ENCODE measurements around the gene SORBS2.

SORBS2 gene

DNA sequence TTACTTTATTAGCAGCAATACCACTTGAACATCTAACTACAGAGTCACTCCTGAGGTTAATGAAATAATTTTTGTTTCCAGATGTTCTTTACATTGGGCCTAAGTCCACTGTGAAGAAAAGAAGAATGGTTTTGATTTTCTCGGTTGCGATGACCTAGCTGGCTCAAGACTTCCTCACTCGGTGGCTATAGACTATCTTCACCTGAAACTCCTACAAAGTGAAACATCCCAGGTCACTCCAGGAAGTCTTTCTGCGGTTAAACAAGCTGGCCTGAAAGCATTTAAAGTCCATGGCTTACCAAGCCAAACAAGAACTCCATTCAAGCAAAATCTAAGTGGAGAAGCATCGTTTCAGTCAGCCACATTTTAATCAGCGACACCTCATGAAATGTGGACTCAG lies 13.7 kb upstream of the SORBS2 start:
- no peak for DNase-seq (ENCODE audit: low read depth)
- no peak overlapping the region for H3K4me3 ChIP-seq (ENCODE audit: low read depth, low read length)
- no peak for TF ChIP-seq CTCF (conservative IDR thresholded peaks at IDR 0.05; ENCODE audit: low read depth, low read length)

DNA sequence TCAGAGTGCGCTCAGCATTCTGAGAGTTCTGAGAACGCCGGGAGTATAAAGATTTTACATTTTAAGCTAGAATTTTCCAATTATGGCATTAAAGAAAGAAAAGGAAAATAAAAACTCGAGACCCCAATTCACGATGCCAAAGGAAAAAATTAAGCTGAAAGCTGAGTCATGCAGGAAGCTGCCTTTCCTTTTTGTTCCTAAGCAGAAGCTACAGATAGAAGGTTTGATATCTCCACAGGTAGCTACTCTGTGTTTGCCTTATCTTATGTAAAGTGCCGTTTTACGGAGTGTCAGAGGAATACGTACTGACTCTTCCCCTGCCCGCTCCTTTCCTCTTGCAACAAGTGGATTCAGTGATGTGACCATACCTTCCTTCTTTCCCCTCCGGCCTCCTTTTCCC lies 10.8 kb upstream of the SORBS2 start:
- no peak overlapping the region for H3K4me3 ChIP-seq (ENCODE audit: low read depth, low read length)
- no peak for DNase-seq (ENCODE audit: low read depth)
- TF ChIP-seq CTCF (conservative IDR thresholded peaks at IDR 0.05; ENCODE audit: low read depth, low read length): no peak

DNA sequence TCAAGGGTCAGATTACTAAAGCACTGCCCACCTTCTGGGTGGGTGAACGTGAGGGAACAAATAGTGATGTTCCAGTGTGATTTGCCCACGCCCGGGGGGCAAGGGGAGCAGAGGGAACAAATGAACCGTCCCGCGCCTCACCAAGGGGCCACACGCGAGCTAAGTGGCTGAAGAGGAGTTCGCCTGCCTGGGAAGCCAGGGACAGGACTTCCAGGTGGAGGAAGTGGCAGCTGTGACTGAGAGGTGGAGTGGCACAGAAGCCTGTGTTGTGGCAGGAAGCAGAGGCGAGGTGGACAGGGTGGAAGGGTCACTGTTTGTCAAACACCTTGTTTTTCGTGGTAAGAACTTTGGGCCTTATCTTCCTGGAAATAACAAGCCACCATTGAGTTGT lies 9.0 kb upstream of the SORBS2 start:
- TF ChIP-seq CTCF (conservative IDR thresholded peaks at IDR 0.05; ENCODE audit: low read depth, low read length): no peak
- no peak for DNase-seq (ENCODE audit: low read depth)
- no peak overlapping the region for H3K4me3 ChIP-seq (ENCODE audit: low read depth, low read length)

DNA sequence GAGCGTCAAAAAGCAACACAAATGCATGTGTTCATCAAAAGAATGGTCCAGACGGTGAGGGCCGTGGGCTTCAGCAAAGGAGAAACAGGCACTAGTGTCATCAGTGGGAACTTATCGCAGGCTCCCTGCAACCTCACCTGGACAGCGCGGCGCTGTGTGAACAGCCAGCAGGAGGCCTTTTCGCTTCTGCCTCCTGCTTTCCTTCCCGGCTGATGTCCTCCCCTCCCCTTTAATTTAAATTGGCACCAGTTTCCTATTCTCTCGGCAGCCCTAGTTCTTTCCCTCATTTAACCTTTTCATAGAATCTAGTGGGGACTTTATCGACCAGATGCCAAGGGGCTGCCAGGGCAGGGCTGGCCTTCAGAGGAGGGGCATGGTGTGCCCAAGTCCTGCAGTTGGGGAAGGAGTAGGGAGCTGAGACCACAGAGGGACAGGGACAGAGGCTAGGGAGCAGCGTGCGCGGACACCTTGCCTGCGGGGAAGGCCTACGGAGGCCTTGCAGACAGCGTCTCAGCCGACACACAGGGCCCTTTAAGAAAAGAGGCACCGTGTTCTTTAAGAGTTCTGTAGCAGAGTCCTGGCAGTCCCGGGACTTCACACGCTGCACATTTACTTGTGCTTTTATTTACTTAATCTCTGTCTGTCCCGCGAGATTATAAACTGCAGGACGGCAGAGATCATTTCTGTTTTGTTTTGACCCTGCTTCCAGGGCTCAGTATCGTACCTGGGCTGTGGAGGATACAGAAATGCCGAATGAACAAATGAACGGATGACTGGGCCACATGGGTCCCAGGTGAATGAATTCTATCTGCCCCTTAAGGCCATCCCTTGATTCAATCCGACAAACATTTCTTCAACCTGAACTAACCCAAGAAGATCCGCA lies 8.4 kb upstream of the SORBS2 start:
- DNase-seq (ENCODE audit: low read depth): peak; percentile 30
- TF ChIP-seq CTCF (conservative IDR thresholded peaks at IDR 0.05; ENCODE audit: low read depth, low read length): peak; percentile 25
- H3K4me3 ChIP-seq (ENCODE audit: low read depth, low read length): no peak overlapping the region

DNA sequence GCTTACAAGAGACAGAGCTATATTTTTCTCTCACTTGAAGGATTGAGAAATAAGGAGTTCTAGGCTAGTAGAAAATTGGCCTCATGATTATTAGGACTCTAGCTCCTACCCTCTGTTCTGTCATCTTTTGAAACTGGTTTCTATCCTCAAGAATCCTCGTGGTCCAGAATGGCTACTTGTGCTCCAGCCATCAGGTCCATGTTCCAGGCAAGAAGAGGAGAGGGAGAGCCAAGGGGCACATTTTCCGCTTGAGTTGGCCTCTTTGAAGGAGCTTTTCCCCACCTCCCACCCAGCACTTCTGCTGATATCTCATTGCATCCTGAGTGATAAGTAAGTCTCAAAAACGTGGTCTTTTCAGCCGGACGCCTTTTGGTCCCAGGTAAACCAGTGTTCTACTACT lies 7.2 kb upstream of the SORBS2 start:
- no peak for DNase-seq (ENCODE audit: low read depth)
- no peak overlapping the region for H3K4me3 ChIP-seq (ENCODE audit: low read depth, low read length)
- no peak for TF ChIP-seq CTCF (conservative IDR thresholded peaks at IDR 0.05; ENCODE audit: low read depth, low read length)

- no peak for TF ChIP-seq CTCF (conservative IDR thresholded peaks at IDR 0.05; ENCODE audit: low read depth, low read length)
- DNase-seq (ENCODE audit: low read depth): no peak
- H3K4me3 ChIP-seq (ENCODE audit: low read depth, low read length): no peak overlapping the region
These were observed 5.4 kb upstream of the SORBS2 start for GRCh38 chr4:185817403-185817818.

DNA sequence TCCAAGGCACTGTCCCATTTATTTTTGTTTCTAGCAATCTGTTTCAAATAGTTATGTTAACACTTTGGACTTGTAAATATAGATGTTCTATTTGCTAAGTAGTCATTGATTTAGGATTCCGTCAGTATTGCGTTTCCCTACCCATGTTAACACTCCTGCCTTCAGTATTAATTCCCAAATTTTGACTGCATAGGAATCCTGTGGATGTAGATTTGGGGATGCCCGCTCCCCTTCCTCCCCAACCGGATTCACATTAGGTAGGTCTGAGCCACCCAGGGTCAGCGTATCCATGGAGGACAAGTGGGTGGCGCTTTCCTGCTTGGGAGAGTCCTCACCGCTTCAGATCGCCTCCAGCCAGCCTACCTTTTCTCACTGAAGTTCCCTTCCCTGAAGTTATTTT lies 1.1 kb upstream of the SORBS2 start:
- H3K4me3 ChIP-seq (ENCODE audit: low read depth, low read length): no peak overlapping the region
- no peak for DNase-seq (ENCODE audit: low read depth)
- TF ChIP-seq CTCF (conservative IDR thresholded peaks at IDR 0.05; ENCODE audit: low read depth, low read length): no peak
